GM19043 (cell line): ENCODE data around the gene INVS.
"Not testable (repeated sequence)": the region's sequence is repeated elsewhere in the genome, so short reads cannot be mapped to it uniquely, and the experiment has no call there.

Experiments used
- ATAC-seq: cut with Tn5 transposase; IDR thresholded peaks from one replicate; pipeline ENCODE4 v1.9.1; 2021; ENCODE audit warnings: low read depth; ENCODE audit not compliant: unreplicated experiment

INVS gene

GRCh38 chr9:100117316-100117715, 18.3 kb downstream of the INVS start:
- no peak for ATAC-seq

GRCh38 chr9:100120286-100120685, 21.2 kb downstream of the INVS start:
- ATAC-seq = no peak

GRCh38 chr9:100125236-100125635, 26.2 kb downstream of the INVS start:
- no peak for ATAC-seq

- no peak for ATAC-seq
These were observed 26.9 kb downstream of the INVS start for GRCh38 chr9:100125910-100126309.

GRCh38 chr9:100126423-100126822, 27.4 kb downstream of the INVS start:
- no peak for ATAC-seq

- no peak for ATAC-seq
These were observed 30.7 kb downstream of the INVS start for GRCh38 chr9:100129772-100130171.

- no peak for ATAC-seq
These were observed 32.2 kb downstream of the INVS start for GRCh38 chr9:100131216-100131615.

- ATAC-seq = no peak
These were observed 32.9 kb downstream of the INVS start for GRCh38 chr9:100131875-100132430.

GRCh38 chr9:100134731-100135130, 35.7 kb downstream of the INVS start:
- no peak for ATAC-seq

GRCh38 chr9:100136799-100137198, 37.8 kb downstream of the INVS start:
- ATAC-seq = not testable (repeated sequence)

- not testable (repeated sequence) for ATAC-seq
These were observed 41.3 kb downstream of the INVS start for GRCh38 chr9:100140303-100140702.

- not testable (repeated sequence) for ATAC-seq
These were observed 42.8 kb downstream of the INVS start for GRCh38 chr9:100141862-100142261.

GRCh38 chr9:100145167-100145934, 46.3 kb downstream of the INVS start:
- ATAC-seq = not testable (repeated sequence)

GRCh38 chr9:100145976-100146375, 46.9 kb downstream of the INVS start:
- ATAC-seq = not testable (repeated sequence)

- ATAC-seq = no peak
These were observed 51.2 kb downstream of the INVS start for GRCh38 chr9:100150214-100150613.

GRCh38 chr9:100160021-100160420, 61.0 kb downstream of the INVS start:
- ATAC-seq = peak; percentile 74

GRCh38 chr9:100167176-100167575, 68.1 kb downstream of the INVS start:
- no peak for ATAC-seq

- no peak for ATAC-seq
These were observed 69.0 kb downstream of the INVS start for GRCh38 chr9:100167915-100168654.

- no peak for ATAC-seq
These were observed 71.0 kb downstream of the INVS start for GRCh38 chr9:100170085-100170484.

GRCh38 chr9:100170556-100170955, 71.5 kb downstream of the INVS start:
- ATAC-seq = no peak

GRCh38 chr9:100186356-100186755, 87.3 kb downstream of the INVS start:
- ATAC-seq = no peak

- no peak for ATAC-seq
These were observed 91.3 kb downstream of the INVS start for GRCh38 chr9:100190339-100190738.
